ENCODE measurements around the gene RAD52.

DNA sequence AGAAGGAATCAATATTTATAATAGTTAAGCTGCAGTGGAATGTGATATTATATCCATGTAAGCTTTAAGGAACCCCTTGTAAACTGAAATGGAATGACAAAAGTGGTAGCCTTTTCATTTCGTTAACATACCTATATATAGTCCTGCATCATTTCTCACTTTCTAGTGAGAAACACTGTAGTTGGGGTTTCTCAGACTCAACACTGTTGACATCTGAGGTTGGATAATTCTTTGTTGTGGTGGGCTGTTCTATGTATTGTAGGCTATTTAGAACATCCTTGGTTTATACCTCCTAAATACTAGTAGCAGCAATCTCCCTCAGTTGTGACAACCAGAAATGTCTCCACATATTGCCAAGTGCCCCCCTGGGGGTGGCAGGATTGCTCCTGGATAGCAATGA, 79.1 kb downstream of the RAD52 start:
- TF ChIP-seq BHLHE40 (IDR thresholded peaks at IDR 0.05; ENCODE audit: borderline replicate concordance), result no peak
- no peak for TF ChIP-seq CTBP1 (IDR thresholded peaks at IDR 0.05; ENCODE audit: borderline replicate concordance)
- TF ChIP-seq ARNT (IDR thresholded peaks at IDR 0.05), result no peak
- TF ChIP-seq NFRKB (IDR thresholded peaks at IDR 0.05), result no peak
- no peak for TF ChIP-seq SUZ12 (IDR thresholded peaks at IDR 0.05)
- TF ChIP-seq SP1 (IDR thresholded peaks at IDR 0.05), result no peak
- no peak for TF ChIP-seq ZNF384 (IDR thresholded peaks at IDR 0.05)
- TF ChIP-seq FOXA1 (IDR thresholded peaks at IDR 0.05), result no peak
- TF ChIP-seq FOXM1 (IDR thresholded peaks at IDR 0.05; ENCODE audit: borderline replicate concordance), result no peak
- no peak for TF ChIP-seq ELF4 (IDR thresholded peaks at IDR 0.05)

Measured in HEK293T (cell line).